GM21515 (cell line): ENCODE results near the gene NREP.

Experiments
- ATAC-seq: cut with Tn5 transposase; IDR thresholded peaks from one replicate; pipeline ENCODE4 v1.9.1; 2021; ENCODE audit not compliant: unreplicated experiment

NREP gene

GRCh38 chr5:111697881-111698757 lies 58.9 kb downstream of the NREP start:
- ATAC-seq, result no peak

- no peak for ATAC-seq
These were observed 59.8 kb downstream of the NREP start for GRCh38 chr5:111697215-111697614.

GRCh38 chr5:111695991-111696390 lies 61.0 kb downstream of the NREP start:
- no peak for ATAC-seq

GRCh38 chr5:111694133-111694532 lies 62.9 kb downstream of the NREP start:
- no peak for ATAC-seq

DNA sequence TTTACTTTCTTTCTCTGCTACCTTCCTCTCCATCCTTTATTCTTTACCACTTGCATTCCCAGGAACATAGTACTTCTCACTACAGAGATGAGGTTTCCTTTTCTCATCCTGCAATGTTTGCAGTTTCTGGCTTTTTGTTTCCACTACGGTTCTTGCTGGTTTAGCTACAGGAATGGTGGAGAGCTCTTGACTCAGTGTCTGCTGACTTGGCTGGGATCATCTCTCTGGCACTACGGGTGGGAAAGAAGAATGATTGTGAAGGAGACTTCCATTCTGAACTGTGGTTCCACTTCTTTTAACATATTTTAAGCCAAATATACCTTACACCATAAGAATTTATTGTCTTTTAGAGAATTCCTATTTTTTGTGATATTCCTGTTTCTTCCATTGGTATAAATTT lies 65.1 kb downstream of the NREP start:
- ATAC-seq, result no peak

DNA sequence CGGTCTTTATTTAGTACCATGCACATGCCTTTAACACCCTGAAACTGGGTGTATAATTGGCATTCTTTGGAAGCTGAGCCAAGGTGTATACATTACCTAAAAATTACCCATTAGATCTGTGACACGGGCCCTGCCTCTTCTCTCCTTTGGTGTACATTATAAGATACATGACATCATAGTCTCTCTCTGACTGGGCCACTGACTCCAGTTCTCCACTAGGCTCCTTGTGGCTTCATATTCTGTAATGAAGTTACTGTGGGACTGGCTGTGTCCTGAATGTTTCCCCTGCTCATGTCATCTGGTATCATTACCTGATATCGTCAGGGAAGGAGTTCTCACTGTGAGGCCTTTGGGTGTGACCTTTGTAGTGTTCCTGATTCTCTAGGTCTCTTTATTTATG lies 65.5 kb downstream of the NREP start:
- no peak for ATAC-seq

DNA sequence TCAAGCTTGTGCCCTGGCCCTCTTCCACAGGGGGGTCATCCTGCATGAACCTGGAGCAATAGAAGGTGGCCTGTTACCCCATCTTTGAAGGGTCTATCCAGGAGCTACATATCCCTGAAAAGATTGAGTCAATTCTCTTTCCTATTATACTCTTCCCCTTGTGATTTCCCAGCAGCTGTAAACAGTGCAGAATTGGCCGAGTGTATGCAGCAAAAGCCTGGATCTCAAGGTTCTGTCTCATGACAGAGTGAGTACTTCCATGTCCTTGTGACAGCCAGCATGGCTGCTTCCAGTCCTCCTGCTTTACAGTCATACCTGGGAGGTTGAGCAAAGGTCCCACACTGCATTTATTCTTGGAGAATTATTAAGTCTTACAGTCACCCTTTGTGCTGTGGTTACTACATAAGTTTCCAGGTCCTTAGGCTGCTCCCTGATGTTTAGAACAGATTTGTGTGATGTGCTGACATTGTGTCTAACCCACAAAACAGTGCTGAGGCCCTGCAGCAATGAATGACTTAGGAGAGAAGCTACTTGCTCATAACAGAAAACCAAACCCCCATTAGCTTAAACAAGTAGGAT lies 67.5 kb downstream of the NREP start:
- no peak for ATAC-seq

DNA sequence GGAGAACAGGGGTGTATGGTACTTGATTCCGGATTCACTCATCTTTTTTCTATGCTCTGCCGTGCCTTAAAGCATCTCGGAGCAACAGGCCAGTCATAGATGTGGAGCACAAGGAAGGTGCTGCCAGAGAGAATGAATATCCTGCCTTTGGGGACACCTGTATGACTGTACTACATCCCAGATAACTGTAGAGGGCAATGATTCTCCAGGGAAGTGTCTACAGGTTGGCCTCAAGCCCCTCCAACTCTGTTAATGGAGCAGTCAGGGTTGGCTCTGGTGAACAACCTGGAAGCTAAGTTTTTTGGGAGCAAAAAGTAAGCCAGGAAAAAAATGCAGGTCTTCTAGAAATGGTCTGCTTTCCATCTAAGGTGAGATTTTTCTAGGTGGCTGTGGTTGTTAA lies 71.0 kb downstream of the NREP start:
- ATAC-seq, result no peak

DNA sequence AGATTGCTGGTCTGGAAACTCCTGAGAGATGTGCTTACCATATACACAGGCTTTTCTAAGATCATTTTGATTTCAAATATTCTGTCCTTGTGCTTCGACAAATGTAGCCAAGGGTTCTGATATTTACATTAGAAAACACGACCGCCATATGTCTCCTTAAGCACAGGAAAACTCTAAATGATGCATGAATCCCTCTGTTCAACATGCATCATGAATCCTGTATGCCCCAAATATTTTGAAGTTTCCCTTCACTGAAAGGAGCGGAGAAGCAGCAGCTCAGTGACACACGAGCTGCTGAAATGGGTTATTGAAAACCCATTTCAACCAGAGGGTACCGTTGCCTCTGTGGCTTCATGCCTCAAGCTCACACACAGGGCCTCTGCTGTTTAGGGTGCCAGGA lies 74.4 kb downstream of the NREP start:
- ATAC-seq, result no peak

GRCh38 chr5:111682121-111682520 lies 74.9 kb downstream of the NREP start:
- no peak for ATAC-seq

- ATAC-seq, result no peak
These were observed 75.4 kb downstream of the NREP start for GRCh38 chr5:111681414-111682120.

DNA sequence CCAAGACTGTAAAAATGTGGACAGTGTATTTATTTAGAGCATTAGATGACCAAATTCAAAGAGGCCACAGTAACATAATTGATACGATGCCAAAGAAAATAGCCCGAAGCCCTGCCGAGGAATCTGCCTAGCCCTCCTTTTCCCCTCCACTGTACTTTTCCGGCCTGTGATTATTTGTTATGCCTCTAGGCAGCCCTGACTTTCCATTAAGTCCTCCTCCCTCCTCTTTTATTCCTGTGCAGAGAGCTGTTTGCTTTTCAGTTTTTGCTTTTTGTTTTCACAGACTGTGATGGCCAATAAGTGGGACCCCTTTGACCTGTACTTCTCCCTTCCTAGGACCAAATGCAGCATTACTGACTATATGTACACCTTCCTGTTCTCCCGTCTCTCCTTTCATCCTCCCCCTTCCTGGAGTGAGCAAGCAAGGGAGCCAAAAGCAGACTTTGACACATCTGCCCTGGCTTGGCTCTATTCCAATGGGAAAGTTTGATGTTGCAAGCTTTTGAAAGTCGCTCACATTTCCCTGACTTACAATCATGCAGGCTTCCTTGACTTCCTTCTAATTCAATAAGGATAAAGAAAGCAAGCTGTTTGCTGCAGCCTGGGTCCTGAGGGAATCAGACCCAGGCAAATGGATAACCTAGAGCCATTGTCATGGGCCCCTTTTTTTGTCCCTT lies 76.1 kb downstream of the NREP start:
- no peak for ATAC-seq

- no peak for ATAC-seq
These were observed 77.4 kb downstream of the NREP start for GRCh38 chr5:111679611-111680010.
